GM19043 (cell line): ENCODE data around the gene GCM1.
"Not testable (repeated sequence)": the region's sequence is repeated elsewhere in the genome, so short reads cannot be mapped to it uniquely, and the experiment has no call there.

Experiments used
- ATAC-seq: cut with Tn5 transposase; IDR thresholded peaks from one replicate; pipeline ENCODE4 v1.9.1; 2021; ENCODE audit warnings: low read depth; ENCODE audit not compliant: unreplicated experiment

Gene GCM1

GRCh38 chr6:53148684-53149083 is at the start of gene GCM1:
GCM1 (minus strand) TSS chr6:53148841; CDS start chr6:53145632, 3,209 bp downstream.
- no peak for ATAC-seq

- ATAC-seq = no peak
Measured at GRCh38 chr6:53197553-53197952, 48.9 kb upstream of the GCM1 start.

GRCh38 chr6:53195048-53195447 is 46.4 kb upstream of the GCM1 start:
- ATAC-seq = no peak

- no peak for ATAC-seq
Measured at GRCh38 chr6:53192682-53193188, 44.1 kb upstream of the GCM1 start.

GRCh38 chr6:53189554-53189953 is 40.9 kb upstream of the GCM1 start:
- no peak for ATAC-seq

- no peak for ATAC-seq
Measured at GRCh38 chr6:53188833-53189232, 40.2 kb upstream of the GCM1 start.

- ATAC-seq = no peak
Measured at GRCh38 chr6:53180678-53181077, 32.0 kb upstream of the GCM1 start.

GRCh38 chr6:53179961-53180651 is 31.5 kb upstream of the GCM1 start:
- ATAC-seq = no peak

- no peak for ATAC-seq
Measured at GRCh38 chr6:53178837-53179432, 30.3 kb upstream of the GCM1 start.

GRCh38 chr6:53175027-53175426 is 26.4 kb upstream of the GCM1 start:
- no peak for ATAC-seq

- ATAC-seq = no peak
Measured at GRCh38 chr6:53172468-53172803, 23.8 kb upstream of the GCM1 start.

- ATAC-seq = peak; percentile 94
Measured at GRCh38 chr6:53171605-53172467, 23.2 kb upstream of the GCM1 start.

GRCh38 chr6:53168516-53169267 is 20.1 kb upstream of the GCM1 start:
- no peak for ATAC-seq

GRCh38 chr6:53165293-53165692 is 16.7 kb upstream of the GCM1 start:
- ATAC-seq = no peak

GRCh38 chr6:53162606-53163005 is 14.0 kb upstream of the GCM1 start:
- no peak for ATAC-seq

GRCh38 chr6:53161481-53162009 is 12.9 kb upstream of the GCM1 start:
- no peak for ATAC-seq

GRCh38 chr6:53159558-53159957 is 10.9 kb upstream of the GCM1 start:
- ATAC-seq = no peak

GRCh38 chr6:53158076-53158475 is 9.4 kb upstream of the GCM1 start:
- not testable (repeated sequence) for ATAC-seq

- ATAC-seq = not testable (repeated sequence)
Measured at GRCh38 chr6:53155279-53155678, 6.6 kb upstream of the GCM1 start.

- no peak for ATAC-seq
Measured at GRCh38 chr6:53154794-53155193, 6.2 kb upstream of the GCM1 start.
